CD4-positive, alpha-beta T cell treated with Interleukin-6 for 4 hours (primary cell): Measurements from ENCODE around the gene CAMP.
"Not testable (repeated sequence)": the region's sequence is repeated elsewhere in the genome, so short reads cannot be mapped to it uniquely, and the experiment has no call there.

Experiments used
- DNase-seq: peaks from one replicate; pipeline ENCODE4 v3.0.0-alpha.2; 2020; ENCODE audit warnings: mixed read lengths

CAMP gene

GRCh38 chr3:48222616-48223513 lies at the start of gene CAMP:
TSS of gene CAMP (plus strand) at chr3:48223495. CDS start at chr3:48223512, 17 bp downstream.
- no peak for DNase-seq

DNA sequence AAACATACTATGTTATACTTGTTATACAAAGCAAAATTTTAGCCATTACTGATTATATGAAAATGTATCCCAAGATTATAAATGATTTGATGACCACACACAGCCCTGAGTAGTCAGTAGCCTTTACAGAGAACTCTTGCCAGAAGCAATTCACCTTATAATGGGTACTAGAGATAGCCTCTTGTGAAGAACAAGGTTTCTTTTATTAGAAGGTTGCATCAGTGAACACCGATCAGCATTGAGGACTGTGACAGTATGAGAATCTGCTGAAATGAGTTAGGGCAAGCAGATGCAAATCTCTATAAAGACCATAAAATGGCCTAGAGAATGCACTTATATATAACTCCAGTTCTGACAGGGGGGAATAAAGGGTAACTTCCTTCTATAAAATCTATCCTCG lies 45.2 kb upstream of the CAMP start:
- no peak for DNase-seq

DNA sequence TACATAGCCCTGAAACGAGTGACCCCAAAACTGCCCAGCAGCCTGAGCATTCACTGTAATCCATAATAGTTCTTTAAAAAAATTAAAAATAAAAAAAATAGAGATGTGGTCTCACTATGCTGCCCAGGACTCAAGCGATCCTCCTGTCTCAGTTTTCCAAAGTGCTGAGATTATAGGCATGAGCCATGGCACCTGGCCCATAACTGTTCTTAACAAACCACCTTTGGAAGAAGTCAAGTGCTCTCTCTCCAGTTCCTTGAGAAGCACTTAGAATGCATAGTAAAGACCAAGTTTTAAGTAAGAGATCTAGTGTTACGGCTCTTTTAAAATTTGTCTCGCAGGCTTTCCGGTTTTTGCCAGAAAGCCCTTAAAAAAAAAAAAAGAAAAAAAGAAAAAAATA lies 43.3 kb upstream of the CAMP start:
- no peak for DNase-seq

DNA sequence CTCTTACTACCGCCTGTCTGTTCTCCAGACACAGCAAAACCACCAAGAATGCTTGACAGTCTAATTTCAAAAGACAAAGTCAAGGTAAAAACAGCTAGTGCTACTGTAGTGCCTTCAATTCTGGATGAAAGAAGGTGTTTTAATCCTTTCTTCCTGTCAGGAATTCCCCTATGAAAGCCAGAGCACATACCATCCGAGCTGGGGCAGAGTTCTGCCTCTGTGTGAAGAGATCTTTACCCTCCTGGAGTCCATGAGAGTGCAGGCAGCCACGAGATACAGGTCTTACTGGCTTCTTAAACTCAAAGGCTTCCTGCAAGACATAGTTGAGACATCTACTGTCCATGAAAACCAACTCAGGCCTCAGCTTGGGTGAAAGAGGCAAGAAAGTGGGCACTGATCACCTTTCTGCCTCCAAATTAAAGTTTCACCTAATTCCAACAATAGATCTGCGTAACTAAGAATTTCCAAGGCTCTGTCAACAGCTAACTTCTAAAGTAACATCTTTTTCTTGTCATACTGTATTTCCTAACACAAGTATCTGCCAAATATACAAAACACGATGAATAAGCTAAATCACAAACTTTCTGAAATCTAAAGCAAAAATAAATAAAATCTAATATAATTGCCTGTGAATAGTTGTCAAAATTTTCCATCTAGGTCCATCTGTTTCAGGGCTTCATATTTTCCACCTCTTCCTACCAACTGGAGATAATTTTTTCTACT lies 42.6 kb upstream of the CAMP start:
- DNase-seq = no peak

- DNase-seq = no peak
These were observed 39.0 kb upstream of the CAMP start for GRCh38 chr3:48184299-48184698.

GRCh38 chr3:48185129-48185528 lies 38.2 kb upstream of the CAMP start:
- DNase-seq = no peak

GRCh38 chr3:48186631-48187300 lies 36.5 kb upstream of the CAMP start:
- no peak for DNase-seq

DNA sequence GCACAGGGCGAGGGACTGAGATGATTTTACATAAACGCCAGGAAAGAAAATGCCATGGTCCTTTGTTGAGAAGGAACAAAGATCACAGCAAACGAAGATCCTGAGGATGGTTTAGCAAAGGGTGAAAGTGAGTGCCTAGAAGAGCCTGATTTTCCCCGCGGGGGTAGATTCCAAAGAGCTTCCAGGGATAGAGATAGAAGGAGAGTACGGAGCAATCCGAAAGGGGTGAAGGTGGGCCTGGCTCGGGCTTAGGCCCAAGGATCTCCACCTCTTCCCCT lies 36.1 kb upstream of the CAMP start:
- DNase-seq = no peak

DNA sequence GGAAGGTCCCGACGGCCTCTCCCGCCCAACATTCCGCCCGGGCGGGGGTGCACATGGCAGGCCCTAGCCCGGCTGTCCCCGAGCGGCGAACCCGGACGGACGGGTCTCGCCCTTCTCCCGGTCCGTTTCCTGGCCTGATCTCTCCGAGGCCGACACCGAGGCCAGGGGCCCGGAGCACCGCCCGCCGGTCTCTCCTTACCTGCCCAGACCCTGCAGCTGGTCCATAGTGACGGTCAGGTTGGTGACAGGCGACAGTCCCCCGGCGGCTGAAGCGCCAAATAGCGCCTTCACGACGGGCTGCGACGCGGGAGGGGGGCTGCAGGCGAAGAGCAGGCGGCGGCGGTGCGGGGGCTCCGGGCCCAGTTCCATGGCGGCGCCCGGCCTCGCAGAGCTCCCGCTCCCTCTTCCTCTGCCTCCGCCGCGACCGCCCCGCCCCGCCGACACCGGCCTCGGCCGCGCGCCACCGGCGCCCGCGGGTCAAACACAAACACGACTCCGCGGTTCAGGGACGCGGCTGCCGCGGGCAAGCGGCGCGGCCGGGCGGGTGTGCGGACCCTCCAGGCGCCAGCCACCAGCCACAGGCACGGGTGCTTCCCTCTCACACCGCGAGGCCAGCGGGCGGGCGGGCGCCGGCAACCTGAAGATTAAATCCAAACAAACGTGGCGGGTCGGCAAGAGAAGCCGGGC lies 35.6 kb upstream of the CAMP start:
- DNase-seq = peak; percentile 36

DNA sequence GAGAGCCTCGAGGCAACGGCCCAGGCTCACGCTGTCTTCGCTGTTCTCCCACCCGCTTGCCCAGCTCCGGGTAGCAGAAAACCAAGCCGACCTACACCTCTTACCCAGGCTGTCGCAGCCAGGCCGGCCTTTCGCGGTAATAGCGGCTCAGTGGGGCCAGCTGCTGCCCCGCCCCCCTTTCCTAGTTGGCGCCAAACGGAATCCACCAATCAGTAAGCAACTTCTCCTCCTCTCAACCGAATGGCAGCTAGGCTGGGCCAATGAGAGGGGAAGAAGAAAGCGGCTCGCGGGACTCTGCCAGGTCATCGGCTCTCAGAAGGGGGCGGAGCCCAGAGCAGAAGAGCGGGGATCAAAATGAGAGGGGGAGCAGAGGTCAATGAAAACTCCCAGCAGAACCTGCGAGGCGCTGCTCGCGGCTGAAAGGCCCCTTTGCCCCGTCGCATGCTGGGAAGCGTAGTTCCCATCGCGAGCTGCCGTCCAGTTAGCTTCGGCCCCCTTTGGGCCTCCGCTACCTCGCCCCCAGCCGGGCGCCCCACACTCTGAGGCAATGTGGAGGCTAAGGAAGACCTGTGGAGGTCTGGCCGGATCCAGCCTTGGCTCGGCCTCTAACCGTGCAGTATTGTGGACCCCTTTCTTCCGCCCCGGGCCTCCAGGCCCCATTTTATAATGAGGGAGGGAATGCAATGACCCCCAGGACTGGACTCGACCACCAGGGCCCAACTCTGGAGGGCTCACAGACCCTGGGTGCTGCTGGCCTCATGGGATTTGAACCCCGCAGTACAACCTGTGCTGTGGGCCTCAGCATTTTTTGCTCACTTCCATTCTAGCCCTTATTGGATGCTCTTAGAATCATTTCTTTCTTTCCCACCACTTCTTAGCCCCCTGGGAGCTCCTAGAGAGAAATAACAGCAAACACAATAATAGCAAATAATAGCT lies 34.8 kb upstream of the CAMP start, which contains the start of gene CDC25A:
Gene CDC25A (minus strand): TSS at position 152 of the 936 bp plus-strand sequence. CDS start 470 bp downstream, outside the sequence.
- DNase-seq = peak; percentile 96

DNA sequence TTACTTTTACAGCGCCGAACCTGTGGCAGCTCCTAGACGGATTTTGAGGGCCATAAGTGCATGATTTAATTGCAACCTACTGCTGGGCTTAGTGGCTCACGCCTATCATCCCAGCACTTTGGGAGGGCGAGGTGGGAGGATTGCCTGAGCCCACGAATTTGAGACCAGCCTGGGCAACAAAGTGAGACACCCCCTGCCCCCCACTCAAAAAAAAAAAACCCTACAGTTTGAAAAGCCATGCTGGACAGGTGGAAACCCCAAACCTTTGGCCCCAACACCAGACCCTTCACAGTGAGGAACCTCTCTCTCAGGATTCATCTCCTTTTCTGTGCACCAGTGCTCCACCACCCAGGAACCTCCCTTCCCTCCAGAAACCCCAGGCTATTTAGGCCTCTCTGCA lies 34.0 kb upstream of the CAMP start:
- no peak for DNase-seq

GRCh38 chr3:48190911-48191310 lies 32.4 kb upstream of the CAMP start:
- DNase-seq = no peak

DNA sequence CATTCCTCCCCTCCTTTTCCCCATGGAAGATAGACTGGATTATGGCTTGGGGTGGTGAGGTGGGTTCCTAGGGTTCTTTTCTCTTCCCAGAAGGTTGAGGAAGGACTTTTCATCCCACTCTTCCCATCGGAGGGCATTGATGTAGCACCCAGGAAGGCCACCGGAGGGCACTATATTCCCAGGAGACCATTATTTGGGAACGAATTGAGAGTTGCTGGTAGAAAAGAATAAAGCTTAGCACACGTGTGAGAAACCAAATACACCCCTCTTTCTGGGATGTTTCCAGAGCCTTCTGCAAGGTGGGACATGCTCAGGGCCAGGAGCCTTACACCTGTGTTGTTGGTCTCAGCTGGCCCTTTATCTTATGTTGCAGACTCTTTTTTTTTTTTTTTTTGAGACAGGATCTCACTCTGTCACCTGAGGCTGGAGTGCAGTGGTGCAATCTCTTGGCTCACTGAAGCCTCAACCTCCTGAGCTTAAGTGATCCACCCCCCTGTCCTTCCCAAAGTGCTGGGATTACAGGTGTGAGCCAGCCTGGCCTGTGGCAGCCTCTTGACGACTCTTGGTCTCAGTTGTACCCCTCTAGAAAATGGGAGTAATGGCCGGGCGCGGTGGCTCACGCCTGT lies 28.7 kb upstream of the CAMP start:
- DNase-seq = peak; percentile 20

DNA sequence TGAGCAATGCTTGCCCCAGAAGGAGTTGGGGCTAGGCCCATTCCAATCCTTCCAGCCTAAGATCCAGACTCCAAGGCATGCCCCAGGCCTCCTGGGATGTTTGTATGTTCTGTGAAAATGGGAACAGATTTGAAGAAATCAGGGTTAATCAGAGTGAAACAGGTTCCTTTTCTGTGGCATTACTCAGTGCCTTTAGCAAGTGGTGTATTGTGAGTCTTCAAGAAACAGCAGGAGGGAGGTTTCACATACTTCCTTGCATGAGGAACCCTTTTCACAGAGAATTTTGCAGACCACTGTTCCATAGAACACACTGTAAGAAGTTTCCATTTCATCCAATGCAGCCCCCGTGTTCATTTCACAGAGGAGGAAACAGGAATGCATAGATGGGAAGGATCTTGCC lies 26.7 kb upstream of the CAMP start:
- no peak for DNase-seq

GRCh38 chr3:48199117-48199516 lies 24.2 kb upstream of the CAMP start:
- no peak for DNase-seq

- no peak for DNase-seq
These were observed 20.7 kb upstream of the CAMP start for GRCh38 chr3:48202632-48203031.

DNA sequence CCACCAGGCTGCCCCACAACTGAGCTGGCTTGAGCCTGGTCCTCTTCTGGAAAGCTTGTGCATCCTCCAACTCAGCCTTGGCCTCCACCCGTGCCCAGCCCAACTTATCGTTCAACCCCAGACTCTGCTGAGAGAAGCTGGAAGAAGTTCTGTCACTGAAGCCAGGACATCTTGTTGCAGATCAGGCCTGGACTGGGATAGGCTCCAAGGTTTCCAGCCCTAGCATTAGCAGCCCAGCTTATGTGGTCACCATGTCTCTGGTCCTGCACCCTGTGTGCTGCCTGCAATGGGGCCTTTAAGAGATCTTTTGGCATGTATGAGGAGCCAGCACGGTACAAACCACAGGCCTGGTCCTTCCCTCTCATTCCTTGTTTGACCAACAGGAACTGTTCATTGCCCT lies 15.2 kb upstream of the CAMP start:
- DNase-seq = no peak

GRCh38 chr3:48209445-48209844 lies 13.8 kb upstream of the CAMP start:
- no peak for DNase-seq

DNA sequence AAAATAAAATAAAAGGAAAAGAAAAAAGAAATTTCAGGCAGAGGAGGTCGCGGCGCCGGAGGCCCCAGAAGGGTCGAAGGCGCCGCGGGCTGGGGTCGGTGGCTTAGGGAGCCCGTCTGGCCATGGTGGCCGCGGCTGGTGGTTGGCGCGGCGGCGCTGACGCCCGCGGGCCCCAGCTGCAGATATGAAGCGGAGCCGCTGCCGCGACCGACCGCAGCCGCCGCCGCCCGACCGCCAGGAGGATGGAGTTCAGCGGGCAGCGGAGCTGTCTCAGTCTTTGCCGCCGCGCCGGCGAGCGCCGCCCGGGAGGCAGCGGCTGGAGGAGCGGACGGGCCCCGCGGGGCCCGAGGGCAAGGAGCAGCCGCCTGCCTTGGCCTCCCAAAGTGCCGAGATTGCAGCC lies 12.8 kb upstream of the CAMP start:
- DNase-seq = not testable (repeated sequence)

DNA sequence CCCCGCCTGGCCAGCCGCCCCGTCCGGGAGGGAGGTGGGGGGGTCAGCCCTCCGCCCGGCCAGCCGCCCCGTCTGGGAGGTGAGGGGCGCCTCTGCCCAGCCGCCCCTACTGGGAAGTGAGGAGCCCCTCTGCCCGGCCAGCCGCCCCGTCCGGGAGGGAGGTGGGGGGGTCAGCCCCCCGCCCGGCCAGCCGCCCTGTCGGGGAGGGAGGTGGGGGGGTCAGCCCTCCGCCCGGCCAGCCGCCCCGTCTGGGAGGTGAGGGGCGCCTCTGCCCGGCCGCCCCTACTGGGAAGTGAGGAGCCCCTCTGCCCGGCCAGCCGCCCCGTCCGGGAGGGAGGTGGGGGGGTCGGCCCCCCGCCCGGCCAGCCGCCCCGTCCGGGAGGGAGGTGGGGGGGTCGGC lies 11.5 kb upstream of the CAMP start:
- DNase-seq = not testable (repeated sequence)

DNA sequence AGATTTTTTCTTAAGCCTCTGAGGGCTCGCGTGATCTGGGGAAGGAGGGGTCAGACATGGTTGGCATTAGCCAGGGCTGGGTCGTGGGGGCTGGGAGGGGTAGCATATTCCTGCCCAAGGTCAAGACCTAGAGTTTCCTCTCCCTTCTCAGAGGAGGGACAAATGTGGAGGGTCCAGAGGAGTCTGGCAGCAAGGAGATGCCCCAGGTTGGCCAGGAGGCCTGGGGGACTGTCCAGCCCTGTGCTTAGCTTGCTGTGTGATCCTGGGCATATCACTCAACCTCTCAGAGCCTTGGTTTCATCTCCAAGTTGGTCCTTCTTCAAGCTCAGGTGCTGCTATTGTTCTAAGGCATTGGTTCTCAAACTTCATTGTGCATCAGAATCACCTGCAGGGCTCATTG lies 9.1 kb upstream of the CAMP start:
- no peak for DNase-seq

DNA sequence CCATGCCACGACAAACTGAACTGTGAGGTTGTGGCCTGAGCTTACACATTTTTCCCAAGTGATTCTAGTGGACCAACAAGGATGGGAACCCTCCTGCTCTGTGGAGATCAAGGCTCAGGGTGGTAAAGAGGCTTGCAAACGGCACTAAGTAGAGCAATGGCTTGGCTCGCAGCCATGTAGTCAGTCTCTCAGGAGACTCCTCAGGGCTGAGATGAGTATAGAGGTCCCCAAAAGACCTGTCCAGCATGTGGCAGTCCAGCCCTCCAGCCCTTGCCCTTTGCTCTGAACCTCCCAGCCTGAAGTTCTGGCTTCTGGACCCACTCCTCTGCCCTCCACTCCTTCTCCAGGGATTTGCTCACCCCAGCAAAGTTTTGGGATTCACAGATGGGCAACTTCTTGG lies 8.3 kb upstream of the CAMP start:
- DNase-seq = no peak
